HL-60 (cell line): ENCODE results near the gene NHP2.
"Not testable (repeated sequence)": the region's sequence is repeated elsewhere in the genome, so short reads cannot be mapped to it uniquely, and the experiment has no call there.

Experiments
- CTCF ChIP-seq: IDR thresholded peaks from one replicate; pipeline ENCODE4 v1.5.1; 2011; ENCODE audit warnings: low read length, control low read depth, inconsistent platforms; ENCODE audit not compliant: insufficient read depth
- GABPA ChIP-seq: IDR thresholded peaks from 2 replicates; pipeline ENCODE4 v1.6.1; 2012; ENCODE audit warnings: low read depth
- POLR2AphosphoS5 ChIP-seq: IDR thresholded peaks from 2 replicates; pipeline ENCODE4 v1.6.1; 2012; ENCODE audit warnings: low read depth
- REST ChIP-seq: IDR thresholded peaks from 2 replicates; pipeline ENCODE4 v1.6.1; 2012; ENCODE audit warnings: low read depth; ENCODE audit not compliant: insufficient replicate concordance
- SPI1 ChIP-seq: IDR thresholded peaks from 2 replicates; pipeline ENCODE4 v1.6.1; 2012; ENCODE audit warnings: low read depth, mild to moderate bottlenecking, borderline replicate concordance

GRCh38 chr5:178198151-178198550, 44.5 kb upstream of the NHP2 start:
- not testable (repeated sequence) for TF ChIP-seq CTCF, POLR2AphosphoS5, REST, SPI1, GABPA
